Panc1 (cell line): ENCODE measurements around the gene CSTA.

Experiments used
- POLR2AphosphoS5 ChIP-seq: IDR thresholded peaks from 2 replicates; pipeline ENCODE4 v1.6.1; 2012; ENCODE audit warnings: mild to moderate bottlenecking, low read depth, low read length, moderate library complexity
- SIN3A ChIP-seq: IDR thresholded peaks from 2 replicates; pipeline ENCODE4 v1.6.1; 2012; ENCODE audit warnings: low read depth, mild to moderate bottlenecking, low read length, moderate library complexity, borderline replicate concordance; ENCODE audit not compliant: insufficient read depth
- TF ChIP-seq, protein P1 (sequence below): fragments of 450-650 bp; IDR thresholded peaks from 2 replicates; pipeline ENCODE4 v1.5.1; 2017; ENCODE audit warnings: mild to moderate bottlenecking

DNA sequence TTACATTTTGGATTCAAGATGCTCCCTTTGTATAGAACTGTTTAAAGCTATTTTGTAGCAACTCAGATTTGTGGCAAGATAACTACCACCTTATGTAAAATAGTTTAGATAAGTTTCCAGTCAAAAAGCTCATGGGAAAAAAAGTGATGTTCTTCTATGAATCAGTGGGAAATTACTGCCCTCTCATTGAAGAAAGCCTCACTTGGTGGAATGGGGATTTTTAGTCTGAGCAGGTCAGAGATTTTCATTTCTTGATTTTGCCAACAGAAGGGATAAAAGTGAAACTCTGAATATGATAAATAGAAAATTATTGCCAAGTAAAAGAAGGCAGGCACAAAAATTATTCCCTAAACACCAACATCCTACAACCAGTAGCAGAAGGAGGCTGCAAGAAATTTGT, 25.8 kb upstream of the CSTA start:
- TF ChIP-seq, protein P1, sequence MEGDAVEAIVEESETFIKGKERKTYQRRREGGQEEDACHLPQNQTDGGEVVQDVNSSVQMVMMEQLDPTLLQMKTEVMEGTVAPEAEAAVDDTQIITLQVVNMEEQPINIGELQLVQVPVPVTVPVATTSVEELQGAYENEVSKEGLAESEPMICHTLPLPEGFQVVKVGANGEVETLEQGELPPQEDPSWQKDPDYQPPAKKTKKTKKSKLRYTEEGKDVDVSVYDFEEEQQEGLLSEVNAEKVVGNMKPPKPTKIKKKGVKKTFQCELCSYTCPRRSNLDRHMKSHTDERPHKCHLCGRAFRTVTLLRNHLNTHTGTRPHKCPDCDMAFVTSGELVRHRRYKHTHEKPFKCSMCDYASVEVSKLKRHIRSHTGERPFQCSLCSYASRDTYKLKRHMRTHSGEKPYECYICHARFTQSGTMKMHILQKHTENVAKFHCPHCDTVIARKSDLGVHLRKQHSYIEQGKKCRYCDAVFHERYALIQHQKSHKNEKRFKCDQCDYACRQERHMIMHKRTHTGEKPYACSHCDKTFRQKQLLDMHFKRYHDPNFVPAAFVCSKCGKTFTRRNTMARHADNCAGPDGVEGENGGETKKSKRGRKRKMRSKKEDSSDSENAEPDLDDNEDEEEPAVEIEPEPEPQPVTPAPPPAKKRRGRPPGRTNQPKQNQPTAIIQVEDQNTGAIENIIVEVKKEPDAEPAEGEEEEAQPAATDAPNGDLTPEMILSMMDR: no peak
- TF ChIP-seq SIN3A (no peak), POLR2AphosphoS5 (no peak)
